OCI-M2 (cell line): ENCODE measurements around the gene KCNG2.

Experiments
- DNase-seq: peaks from one replicate; lab custom pipeline; 2025; ENCODE audit not compliant: unreplicated experiment; lab: John Stamatoyannopoulos, UW

The KCNG2 gene

DNA sequence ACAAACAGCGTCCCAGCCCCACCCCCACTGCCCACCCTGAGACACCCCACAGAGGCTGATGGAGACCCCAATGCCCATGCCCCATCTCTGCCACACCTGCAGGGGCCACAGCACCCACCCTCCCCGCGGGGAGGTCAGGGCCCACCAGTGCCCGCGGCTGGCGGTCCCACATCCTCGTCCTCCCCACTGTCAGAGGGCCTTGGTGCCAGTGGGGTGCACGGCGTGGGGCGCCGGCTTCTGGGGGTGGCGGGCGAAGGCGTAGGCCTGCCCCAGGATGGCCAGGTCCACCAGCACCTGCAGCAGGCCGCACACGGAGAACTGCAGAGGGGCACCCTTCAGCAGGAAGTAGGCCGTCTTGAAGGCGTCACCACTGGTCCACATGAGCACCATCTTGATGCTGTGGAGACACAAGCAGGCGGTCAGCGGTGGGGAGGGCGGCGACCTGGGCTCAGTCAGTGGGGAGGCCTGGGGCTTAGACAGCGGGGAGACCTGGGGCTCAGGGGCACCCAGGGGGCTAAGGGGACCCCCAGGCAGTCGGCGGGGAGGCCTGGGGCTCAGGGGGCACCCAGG is 106.1 kb downstream of the KCNG2 start:
- no peak for DNase-seq

DNA sequence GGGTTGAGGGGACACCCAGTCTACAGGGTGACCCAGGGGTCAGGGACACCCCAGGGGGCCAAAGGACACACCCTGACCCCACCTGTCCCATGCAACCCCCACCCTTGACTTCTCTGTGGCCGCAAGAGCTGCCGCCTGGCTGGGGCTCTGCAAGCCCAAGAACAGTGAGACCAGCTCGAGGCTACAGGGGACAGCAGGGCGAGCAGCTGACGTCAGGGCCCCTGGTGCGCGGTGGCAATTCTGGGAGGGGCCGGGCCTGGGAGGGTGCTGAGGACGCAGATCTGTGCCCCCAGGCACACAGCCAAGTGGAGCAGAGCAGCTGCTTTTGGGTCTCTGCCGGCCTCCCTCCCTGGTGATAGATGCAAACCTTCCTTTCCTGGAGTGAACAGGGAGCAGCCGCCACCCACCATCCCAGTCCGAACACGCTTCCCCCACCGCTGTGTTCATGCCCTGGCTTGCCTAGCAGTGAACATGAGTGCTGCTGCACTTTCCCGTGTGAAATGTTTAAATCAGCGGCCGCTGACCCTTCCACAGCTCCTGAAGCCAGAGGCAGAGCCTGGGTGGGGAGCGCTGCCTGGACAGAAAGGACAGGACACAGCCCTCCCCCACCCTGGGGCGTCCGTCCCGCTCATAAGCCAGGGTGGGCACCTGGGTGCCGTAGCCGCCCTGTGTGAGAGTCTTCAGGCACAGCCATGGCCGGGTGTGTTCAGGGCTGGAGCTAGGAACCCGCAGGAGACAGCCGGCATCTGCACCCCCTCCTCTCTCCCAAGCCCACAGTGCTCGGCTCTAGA is 106.8 kb downstream of the KCNG2 start:
- no peak for DNase-seq

DNA sequence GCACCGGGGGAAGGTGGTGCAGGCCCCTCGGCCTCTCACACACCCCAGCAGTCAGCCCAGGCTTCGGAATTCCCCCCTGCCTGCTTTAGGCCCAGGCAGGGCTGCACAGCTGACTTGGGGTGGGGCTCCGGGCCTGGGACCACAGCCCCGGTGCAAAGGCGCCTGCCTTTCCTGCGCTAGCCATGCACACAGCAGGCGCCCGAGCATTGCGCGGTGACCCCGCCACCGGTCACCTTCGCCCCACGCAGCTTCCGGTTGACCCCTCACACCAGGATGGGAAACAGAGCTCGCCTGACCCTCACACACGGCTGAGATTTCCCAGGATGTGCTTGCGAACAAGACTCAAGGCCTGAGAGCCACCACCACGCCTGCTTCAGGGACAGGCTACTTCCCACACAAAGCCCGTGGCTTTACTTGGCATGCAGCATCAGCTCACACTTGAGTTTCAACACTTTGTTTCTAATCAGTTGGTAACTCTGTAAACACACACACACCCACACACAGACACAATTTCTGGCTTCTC is 107.7 kb downstream of the KCNG2 start:
- DNase-seq: no peak

DNA sequence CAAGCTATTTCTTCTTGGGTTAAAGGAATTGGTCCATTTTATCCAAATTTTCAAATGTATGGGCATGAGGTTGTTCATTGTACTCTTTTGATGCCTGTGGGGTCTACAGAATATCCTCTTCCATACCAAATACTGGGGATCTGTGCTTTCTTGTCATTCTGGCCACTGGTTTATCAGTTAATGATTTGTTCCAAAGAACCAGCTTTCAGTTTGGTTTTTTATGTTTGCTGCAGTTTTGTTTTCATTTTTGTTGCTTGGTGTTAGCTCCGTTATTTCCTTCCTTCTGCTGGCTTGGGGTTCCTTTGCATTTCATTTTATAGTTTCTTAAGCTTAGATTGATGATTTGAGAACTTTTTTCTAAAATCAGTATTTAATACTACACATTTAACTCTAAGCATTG is 108.3 kb downstream of the KCNG2 start:
- DNase-seq: no peak

DNA sequence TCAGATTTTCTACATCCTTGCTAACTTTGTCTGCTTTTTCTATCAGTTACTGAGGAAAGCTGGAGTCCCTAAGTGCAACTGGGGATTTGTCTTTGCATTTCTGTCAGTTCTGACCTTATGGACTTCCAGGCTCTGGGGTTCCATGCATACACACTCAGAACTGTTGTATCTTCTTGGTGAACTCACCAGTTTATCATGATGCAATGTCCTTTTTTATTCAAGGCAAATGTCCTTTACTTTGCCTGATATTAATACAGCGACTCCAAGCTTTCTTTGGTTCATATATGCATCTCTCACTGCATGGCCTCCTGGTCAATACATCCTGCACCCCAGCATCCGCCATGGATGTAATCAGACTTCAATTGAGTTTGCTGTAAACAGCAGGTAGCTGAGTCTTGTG is 109.0 kb downstream of the KCNG2 start:
- DNase-seq: no peak

DNA sequence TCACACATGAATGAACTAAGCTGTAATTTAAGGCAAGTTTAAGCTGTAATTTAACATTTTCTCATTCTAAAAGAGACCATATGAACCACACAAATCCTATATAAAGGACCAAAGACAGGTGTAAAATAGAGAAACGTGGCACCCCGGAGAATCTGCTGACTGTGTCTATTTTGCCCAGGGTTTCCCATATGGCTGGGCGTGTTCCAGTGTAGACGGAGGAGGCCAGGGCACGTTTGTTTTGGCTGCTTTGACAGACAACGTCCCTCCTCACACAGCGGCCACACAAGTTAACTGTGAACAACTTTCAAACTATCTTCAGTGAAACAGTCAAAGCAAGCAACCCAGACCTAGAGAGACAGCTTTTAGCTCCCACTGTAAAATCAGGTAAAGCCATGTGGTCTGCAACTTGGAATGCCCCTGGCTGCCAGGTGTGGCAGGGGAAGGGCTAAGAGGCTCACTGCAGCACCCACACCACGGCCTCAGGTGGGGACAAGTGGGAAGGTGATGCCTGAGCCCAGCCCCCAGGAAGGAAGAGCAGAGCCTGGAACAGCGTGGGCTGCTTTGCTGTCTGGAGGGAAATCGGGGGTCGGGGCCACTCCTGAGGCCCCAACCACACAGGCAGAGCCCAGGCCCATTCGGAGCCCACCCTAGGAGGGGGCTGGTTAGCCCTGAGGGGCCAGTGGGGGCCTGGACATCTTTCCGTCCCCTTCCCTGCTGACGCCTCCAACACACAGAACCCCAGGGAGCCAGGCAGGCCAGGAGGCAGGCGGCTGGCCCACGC is 113.0 kb downstream of the KCNG2 start:
- DNase-seq: no peak

DNA sequence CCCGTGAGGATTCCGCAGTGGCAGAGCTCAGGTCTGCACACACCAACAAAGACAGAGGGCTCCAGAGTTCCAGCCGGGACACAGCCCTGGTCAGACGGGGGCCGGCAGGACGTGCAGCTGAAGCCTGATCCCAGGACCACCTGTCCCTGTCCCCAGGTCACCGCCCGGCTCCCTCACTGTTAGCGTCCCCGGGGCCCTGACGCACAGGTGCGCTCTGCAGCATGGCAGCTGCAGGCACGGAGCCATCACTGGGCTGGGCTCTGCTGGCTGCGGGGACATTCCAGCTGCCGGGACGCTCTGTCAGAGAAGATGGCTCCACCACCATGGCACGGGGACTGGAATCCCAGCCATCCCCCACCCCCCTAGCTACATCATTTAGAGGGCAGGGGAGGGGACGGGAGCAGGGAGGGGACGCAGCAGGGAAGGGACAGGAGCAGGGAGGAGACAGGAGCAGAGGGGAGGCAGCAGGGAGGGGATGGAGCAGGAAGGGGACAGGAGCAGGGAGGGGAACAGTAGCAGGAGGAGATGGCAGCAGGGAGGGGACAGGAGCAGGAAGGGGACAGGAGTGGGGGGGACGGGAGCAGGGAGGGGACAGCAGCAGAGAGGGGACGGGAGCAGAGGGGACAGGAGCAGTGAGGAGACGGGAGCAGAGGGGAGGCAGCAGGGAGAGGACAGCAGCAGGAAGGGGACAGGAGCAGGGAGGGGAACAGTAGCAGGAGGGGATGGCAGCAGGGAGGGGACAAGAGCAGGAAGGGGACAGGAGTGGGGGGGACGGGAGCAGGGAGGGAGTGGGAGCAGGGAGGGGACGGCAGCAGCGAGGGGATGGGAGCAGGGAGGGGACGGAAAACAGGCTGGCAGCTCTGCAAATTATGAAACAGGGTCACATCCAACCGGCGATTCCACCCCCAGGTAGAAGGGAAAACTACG is 113.9 kb downstream of the KCNG2 start:
- no peak for DNase-seq

DNA sequence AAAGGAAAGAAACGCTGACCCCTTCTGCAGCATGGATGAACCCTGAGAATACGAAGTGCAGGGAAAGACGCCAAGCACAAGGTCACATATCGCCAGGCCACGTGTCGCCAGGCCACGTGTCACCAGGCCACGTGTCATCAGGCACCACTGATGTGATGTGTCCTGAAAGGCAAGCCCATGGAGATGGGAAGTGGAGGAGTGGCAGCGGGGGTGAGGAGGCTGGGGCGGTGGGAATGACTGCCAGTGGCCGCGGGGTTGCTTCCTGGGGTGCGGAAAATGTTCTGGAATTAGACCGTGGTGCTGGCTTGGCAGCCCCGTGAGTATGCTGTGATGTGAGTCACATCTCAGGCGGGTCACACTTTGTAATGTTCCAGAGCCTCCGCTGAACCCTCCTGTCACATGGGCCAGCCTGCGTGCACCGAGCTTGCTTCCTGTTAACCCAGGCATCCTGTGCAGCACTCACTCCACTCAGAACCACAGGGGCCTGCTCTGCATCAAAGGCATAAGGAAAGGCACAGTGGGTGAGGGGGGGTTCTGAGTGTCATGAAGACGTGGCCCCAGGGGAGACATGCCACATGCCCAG is 114.8 kb downstream of the KCNG2 start:
- no peak for DNase-seq

DNA sequence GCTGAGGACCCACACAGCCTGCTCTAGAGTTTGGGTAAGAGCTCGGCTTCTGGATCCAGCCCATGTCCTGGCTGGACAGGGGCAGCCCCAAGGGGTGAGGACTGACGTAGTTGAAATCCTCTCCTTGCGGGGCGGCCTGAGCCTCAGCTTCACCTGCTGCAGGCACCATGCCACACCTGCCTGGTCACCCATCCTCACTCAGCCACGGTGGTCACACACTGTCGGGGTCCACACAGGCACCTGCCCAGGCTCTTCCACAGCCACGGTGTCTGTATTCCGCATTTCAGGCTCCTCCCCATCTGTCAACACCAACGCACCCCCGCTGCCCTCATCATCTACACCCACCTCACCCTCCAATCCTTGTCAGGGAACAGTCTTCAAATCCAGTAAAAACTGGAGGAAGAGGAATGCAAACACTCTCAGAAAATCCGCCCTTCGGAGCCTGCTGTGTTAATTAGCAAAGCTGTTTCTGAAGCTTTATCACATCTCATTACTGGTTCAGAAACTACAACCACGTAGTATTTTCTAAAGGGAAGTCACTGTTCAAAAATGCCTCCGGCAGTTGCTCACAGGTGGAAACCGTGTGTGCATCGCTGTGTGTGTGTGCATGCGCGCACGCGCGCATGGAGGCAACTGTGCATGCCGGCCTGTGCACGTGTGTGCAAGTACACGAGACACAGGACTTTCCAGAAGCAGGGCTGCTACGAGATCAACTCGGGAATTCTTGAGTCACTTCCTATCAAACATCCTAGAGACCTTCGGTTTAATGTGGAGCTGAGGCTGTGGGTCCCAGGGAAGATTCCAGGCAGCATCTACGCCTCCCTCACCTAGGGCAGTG is 115.5 kb downstream of the KCNG2 start:
- DNase-seq: no peak

DNA sequence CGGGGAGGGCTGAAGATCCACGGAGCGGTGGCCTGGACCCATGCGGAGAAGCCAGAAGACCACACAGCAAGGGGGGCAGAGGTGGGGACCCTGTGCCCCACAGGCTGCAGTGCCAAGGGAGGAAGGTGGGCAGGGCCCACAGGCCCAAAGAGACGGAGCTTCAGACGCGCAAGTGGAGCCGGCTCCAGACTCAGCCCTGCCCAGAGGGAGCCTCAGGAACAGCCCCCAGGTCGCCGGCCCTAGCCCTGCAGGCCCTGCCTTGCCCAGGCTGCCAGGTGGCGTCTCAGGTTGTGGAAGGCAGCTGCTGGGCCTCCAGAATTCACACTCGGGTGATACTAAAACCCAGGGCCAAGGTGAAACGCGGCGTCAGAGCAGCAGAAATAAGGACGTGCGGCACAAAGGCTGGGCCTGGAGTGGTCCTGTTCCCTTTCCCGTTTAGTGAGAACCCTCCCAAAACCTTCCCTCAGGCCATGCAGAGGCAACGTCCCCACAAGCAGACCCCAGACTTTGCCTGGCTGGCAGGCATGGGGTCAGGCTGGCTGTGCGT is 116.9 kb downstream of the KCNG2 start:
- DNase-seq: no peak

DNA sequence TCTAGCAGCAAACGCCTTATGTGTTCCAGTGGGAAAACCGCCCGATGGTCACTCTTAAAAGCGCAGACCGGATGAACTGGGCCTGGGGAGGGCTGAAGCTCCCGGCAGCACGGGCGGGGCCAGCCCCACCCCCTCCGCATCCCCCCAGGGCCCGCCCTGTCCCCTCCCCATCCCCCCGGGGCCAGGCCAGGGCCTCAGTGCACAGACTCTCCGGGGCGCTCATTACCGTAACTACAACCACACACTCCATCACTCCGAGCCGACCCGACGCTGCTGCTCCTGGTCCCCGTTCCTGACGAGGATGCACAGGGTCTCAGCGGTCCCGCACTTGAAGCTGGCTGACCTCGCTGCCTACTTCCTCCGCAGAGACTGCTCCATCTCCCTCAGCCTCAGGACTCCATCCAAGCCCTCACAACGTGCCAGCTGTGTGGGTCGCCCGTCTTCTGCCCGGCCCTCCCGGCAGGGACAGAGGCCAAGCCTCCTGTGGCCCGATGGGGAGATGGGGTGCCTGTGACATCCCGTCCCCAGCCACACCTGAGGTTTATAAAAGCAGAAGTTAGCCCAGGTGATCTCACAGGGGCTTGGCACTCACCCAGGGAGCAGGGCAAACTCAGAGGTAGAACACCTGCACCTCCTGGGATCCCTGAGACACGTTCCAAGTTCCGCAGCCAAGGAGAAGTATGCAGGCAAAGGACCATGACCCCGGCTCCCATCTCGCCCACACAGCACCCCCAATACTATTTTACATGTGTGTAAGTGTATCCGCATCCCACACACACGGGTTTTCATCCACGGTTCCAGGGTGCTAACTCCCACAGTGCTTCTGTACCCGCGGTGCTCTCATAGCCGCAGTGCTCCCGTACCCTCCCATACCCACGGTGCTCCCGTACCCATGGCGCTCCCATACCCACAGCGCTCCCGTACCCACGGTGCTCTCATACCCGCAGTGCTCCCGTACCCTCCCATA is 117.7 kb downstream of the KCNG2 start:
- no peak for DNase-seq

DNA sequence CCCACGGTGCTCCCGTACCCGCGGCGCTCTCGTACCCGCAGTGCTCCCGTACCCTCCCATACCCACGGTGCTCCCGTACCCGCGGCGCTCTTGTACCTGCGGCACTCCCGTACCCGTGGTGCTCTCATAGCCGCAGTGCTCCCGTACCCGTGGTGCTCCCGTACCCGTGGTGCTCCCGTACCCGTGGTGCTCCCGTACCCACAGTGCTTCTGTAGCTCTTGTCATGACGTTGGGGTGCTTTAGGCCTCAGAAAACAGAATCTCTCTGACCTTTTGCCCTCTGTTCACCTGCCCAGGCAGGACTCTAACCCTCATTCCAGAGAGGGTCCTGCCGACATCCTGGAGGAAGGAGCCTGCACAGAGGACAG is 118.4 kb downstream of the KCNG2 start:
- DNase-seq: no peak

DNA sequence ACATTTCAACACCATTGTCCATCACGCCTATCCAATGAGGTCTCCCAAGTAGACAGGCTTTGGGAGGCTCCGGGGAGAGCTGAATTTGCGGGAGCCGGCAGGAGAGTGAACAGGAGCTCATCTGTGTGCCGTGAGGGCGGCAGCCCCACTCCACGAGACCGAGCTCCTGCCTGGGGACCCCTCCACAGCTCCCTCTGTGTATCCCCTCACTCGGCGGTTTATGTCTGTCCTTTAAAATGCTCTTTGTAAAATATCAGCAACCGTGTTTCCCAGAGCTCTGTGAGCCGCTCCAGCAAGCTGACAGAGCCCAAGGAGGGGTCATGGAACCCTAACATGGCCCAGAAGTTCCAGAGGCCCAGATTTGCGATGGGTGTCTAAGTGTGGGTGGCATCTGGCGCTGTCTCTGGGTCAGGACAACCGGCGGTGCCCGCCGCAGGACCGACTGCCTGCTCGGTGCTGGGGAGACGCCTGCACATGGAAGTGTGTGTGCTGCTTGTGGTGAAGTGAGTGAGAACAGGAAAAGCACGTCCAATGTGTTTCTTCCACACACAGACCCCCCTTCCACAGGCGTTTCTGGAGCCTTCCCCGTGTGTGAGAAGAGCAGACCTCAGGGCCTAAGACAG is 118.9 kb downstream of the KCNG2 start:
- no peak for DNase-seq

DNA sequence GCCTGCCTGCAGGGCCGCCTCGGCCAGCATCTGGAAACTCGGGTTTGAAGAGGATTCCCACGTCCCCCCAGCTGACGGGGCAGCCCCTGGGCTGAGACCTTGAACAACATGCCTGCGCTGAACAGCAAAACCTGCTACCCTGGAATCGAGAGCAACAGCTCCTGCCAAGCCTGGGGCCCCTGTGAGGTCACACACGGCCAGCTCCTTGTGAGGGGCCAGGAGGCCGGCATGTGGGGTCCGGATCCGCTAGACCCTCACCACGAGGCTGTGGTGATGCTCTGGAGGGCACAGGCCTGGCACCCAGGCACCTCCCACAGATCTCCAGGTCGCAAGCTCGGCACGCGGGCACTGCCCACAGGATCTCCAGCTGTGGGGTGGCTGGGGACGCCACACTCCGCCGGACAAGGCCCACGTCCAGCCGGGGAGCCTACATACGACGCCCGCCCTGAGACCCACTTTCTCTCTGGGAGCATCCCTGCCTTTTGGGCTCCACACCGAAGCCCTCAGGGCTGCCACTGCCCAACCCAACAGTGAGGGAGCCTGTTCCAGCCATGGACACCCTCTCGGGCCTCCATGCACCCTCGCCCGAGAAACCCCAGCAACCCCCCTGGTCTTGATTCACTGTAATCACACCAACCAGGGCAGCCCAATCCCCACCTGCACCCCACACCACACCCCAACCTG is 119.6 kb downstream of the KCNG2 start:
- no peak for DNase-seq

DNA sequence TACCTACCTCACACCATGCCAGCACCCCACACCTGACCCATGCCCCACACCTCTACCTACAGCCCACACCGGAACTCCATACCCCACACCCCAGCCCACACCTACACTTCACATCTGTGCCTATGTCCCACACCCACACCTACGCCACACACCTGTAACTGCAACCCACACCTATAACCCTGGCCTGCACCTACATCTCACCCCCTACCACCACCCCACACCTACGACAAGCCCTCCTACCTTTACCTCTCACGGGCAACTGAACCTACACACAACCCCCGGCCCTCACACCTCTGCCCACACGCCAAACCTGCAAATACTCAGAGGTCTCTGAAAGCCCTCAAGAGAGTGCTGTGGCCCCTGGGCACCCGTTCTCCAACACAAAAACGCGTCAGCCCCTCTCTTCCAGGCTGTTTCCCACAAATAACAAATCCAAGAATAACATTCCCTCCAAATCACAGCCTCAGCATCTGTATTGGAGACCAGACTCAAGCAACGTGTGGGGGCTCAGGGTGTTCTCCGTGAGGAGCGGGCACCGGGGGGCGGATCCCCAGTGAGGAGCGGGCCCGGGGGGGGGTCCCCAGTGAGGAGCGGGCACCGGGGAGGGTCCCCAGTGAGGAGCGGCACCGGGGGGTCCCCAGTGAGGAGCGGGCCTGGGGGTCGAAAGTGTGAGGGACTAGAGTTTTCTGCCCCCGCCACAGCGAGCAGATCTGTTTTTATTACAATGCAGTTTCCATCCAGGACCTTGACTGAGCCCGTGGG is 120.3 kb downstream of the KCNG2 start:
- no peak for DNase-seq

DNA sequence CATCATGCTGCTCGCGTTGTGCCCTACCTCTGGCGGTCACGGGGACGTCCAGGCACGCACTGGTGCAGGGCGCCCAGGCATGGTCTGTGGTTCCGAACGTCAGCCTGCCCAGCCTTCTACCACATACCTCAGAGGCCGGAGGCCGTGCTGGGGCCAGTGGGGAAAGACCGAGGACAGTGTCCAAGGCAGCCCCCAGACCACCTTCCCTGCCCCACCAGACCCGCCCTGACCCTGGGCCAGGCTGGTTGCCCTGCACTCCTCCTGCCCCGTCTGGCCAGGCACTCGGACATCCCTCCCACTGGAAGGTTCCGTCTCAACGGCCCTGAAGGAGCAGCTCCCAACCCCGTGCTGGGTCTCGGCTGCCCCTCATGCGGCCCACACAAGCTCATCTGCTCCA is 120.9 kb downstream of the KCNG2 start:
- DNase-seq: no peak

DNA sequence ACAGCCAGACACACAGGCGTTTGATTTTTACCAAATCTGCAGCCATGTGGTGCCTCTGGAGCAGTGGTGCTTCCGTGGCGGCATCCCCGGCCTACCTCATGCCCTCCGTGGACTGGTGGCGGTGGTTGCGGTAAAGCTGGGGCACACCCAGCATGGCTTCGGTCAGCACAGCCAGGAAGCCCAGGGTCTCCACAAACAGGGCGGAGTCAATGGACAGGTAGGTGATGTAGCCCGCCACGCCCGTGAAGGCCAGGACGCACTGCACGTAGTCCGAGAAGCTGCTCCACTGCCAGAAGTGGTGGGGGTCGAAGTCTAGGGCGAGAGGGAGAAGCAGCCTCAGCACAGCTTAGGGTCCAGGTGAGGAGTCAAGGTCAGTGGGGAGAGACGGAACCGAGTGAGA is 121.4 kb downstream of the KCNG2 start:
- no peak for DNase-seq
